ENCODE measurements around the gene CADM1.

CADM1 gene

DNA sequence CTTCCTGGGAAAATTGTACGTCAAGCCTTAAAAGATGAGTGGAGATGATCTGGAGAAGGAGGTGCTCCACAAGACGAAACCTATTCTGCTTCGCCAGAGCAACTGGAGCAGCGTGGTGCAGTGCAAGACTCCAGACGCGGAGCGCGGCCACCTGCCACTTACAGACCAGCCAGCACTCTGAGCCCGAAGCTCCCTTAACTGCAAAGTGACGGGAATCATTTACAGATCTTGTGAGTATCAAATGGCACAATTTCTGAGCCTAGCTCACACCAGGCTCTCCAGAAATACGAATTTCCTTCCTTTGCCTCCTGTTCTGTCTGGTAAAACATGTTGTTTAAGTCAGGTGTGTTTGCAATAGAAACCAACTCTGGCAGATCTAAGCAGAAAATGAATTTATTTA is 369.3 kb downstream of the CADM1 start:
- DNase-seq: peak; percentile 77

DNA sequence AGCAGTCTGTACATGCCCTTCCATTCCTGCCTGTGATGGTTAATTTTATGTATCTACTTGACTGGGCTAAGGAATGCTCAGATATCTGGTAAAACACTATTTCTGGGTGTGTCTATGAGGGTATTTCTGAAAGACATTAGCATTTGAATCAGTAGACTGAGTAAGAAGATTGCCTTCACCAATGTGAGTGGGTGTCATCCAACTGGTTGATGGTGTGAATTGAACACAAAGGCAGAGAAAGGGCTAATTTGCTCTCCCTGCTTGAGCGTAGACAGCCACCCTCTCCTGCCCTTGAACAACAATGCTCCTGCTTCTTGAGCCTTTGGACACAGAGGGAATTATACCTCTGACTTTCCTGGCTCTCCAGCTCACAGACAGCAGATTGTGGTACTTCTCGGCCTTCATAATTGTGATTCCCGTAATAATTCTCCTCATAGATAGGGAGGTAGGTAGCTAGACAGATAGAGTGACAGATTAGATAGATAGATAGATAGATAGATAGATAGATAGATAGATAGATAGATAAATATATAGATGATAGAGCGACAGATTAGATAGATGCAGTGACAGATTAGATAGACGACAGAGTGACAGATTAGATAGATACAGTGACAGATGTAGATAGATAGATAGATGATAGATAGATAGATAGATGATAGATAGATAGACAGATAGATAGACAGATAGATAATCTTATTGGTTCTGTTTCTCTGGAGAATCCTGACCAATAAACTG is 370.6 kb downstream of the CADM1 start:
- DNase-seq: no peak

- DNase-seq: no peak
Observed at GRCh38 chr11:115132436-115133228, 371.6 kb downstream of the CADM1 start.

GRCh38 chr11:115129473-115130289 is 374.5 kb downstream of the CADM1 start:
- DNase-seq: no peak

GRCh38 chr11:115128226-115128625 is 376.0 kb downstream of the CADM1 start:
- DNase-seq: no peak

- no peak for DNase-seq
Observed at GRCh38 chr11:115127790-115128189, 376.4 kb downstream of the CADM1 start.

- DNase-seq: no peak
Observed at GRCh38 chr11:115126515-115127208, 377.6 kb downstream of the CADM1 start.

GRCh38 chr11:115126092-115126491 is 378.1 kb downstream of the CADM1 start:
- DNase-seq: no peak

DNA sequence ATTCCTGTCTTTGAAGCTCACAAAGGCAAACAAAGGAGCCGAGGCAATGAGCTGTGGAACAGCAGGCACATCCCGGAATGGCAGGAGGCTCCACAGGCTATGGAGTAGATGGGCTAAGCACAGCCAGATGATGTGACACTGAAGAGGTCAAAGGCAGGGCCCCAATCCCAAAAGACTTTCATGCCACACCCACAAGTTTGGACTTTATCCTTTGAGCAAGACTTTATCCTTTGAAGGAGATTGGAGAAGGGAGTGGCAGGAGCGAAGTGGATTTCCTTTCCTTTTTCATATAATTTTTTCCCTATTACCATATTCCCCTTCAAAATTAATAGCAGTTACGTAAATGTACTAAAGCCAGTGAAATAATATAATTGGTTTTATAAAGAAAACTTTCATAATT is 379.4 kb downstream of the CADM1 start:
- DNase-seq: no peak

DNA sequence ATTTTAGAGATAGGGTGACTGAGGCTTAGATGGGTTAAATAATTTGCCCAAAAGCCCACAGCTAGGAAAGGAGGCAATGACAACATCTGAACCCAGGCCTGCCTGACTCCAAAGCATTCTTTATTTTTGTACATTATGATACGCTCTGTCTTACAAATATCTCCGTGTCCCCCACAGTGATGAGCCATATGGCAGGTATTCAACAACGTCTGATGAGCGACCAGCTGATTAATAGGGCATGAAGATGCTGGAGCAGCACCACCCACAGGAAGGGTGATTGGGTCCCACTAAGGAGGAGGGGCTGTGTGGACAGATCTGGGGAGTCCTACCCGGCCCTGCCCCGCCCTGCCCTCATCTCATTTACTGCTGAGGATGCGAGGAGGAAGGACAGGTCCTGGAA is 380.6 kb downstream of the CADM1 start:
- no peak for DNase-seq

DNA sequence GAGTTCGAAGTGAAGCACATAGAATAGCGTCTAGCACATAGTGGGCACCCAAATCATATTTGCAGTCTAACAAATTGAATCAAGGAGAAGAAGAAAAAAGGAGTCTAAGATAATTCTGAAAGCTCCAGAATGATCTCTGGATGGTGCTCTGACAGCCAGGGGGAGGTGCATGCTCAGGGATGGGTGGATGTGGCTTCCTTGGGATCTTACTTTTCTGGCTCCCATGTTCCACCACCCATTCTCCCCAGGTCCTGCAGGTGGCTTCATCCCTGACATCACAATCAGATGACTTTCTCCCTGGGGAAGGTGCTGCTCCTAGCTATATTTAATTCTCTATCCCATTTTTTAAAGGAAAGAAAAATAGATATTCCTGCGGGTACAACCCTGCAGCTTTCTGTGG is 381.9 kb downstream of the CADM1 start:
- DNase-seq: no peak

Data from NCI-H2171 (cell line).